Measurements from ENCODE around the gene MOV10. TPM values are rescaled to one million over a fixed set of nuclear protein-coding genes. Genes with fewer than 3 reads are reported as not detected.

Gene MOV10
- total and polyA plus RNA-seq, 2 of the 8 experiments (the other 6 are each of a cell fraction or from before 2014, with no cell fraction given), result 57.3 to 109 TPM

GRCh38 chr1:112723511-112723839 is 49.0 kb downstream of the MOV10 start:
- Histone ChIP-seq H3K9me3 (ENCODE audit: insufficient read depth in 2 of 2, low read depth in 1 of 2, low read length in 1 of 2) (peaks cover 0 to 2% of the 10 kb centered on the region in 2 experiments; a peak in 1 of 4 replicates), H2BK20ac (ENCODE audit: low read length) (peak overlapping the region; percentile 98), H4K91ac (replicated peaks; ENCODE audit: insufficient read length, low read length) (peak overlapping the region; percentile 82), H3K27me3 (replicated peaks in 1 of 4; ENCODE audit: control insufficient read depth in 3 of 4, extremely low read depth in 1 of 4, insufficient read depth in 3 of 4, low read length in 3 of 4) (peaks cover 0 to 26% (median 16%) of the 10 kb centered on the region in 4 experiments; a peak in 5 of 7 replicates), H3K4me1 (replicated peaks in 1 of 4; ENCODE audit: control insufficient read depth in 3 of 4, insufficient read depth in 4 of 4, low read length in 3 of 4) (peaks cover 8 to 21% (median 16%) of the 10 kb centered on the region in 4 experiments), H4K20me1 (replicated peaks in 1 of 2; ENCODE audit: control insufficient read depth in 1 of 2, insufficient read depth in 2 of 2, low read length in 2 of 2) (no peaks in the 10 kb centered on the region), H3K79me1 (ENCODE audit: low read depth, low read length) (no peaks in the 10 kb centered on the region), H3K14ac (ENCODE audit: insufficient read length) (no peak overlapping the region), H2BK12ac (ENCODE audit: low read depth, low read length) (peak overlapping the region; percentile 99), H3K23ac (ENCODE audit: insufficient read length) (no peak overlapping the region), H2BK120ac (replicated peaks; ENCODE audit: low read depth, low read length) (peak overlapping the region; percentile 75), H3K4me3 (ENCODE audit: extremely low read depth in 1 of 4, insufficient read depth in 2 of 4, low read depth in 3 of 4, low read length in 4 of 4) (peak overlapping the region in 2 of 4 experiments; percentile 18 to 52; a peak in 2 of 8 replicates), H2AK5ac (ENCODE audit: low read depth, low read length) (0 out of 2 replicates have a peak overlapping the region, but pooled peaks have one; percentile 46), H3K27ac (ENCODE audit: low read depth, low read length) (no peak overlapping the region), H3K4me2 (ENCODE audit: insufficient read depth in 1 of 2, low read depth in 2 of 2, low read length in 2 of 2) (peak overlapping the region; percentile 60 to 73), H2BK15ac (ENCODE audit: low read length) (peak overlapping the region; percentile 95), H3K18ac (ENCODE audit: extremely low read depth, low read length) (peak overlapping the region; percentile 88), H4K5ac (ENCODE audit: insufficient read length, low read depth, low read length) (no peak overlapping the region), H2BK5ac (ENCODE audit: low read depth, low read length) (peak overlapping the region; percentile 76; the same call in 1 of the 2 replicates), H4K8ac (ENCODE audit: extremely low read depth, insufficient read depth, low read length) (no peak overlapping the region), H2AFZ (ENCODE audit: low read length) (peak overlapping the region; percentile 82), H3K36me3 (ENCODE audit: control insufficient read depth in 2 of 4, insufficient read depth in 4 of 4, low read length in 3 of 4) (no peaks in the 10 kb centered on the region), H3K9ac (replicated peaks in 1 of 4; ENCODE audit: extremely low read depth in 1 of 4, low read depth in 3 of 4, low read length in 3 of 4) (no peak overlapping the region), H3K4ac (replicated peaks; ENCODE audit: insufficient read length, low read depth, low read length) (peak overlapping the region; percentile 61), H3K23me2 (ENCODE audit: low read depth, low read length) (peaks cover 2% of the 10 kb centered on the region; the same call in 1 of the 2 replicates), H3K79me2 (ENCODE audit: control insufficient read depth in 1 of 2, insufficient read depth in 2 of 2, low read length in 2 of 2) (no peaks in the 10 kb centered on the region), H3K56ac (replicated peaks; ENCODE audit: insufficient read length, low read depth, low read length) (no peak overlapping the region)
- DNase-seq (ENCODE audit: low read depth in 1 of 2, low spot score in 2 of 2) (peak in 1 of 2 experiments; percentile 47), FAIRE-seq (no peak)
- WGBS, 2 experiments (ENCODE audit: extremely low coverage in 1 of 2, insufficient coverage in 1 of 2, insufficient read length in 1 of 2, insufficient replicate concordance in 2 of 2, low coverage in 1 of 2, low lambda C conversion rate in 2 of 2, missing lambda C conversion rate in 1 of 2), result 83% methylated on average over 8 of the region's 8 CpGs; no CpG with 5 or more reads in 1 of the 2 experiments
- ChIA-PET CTCF (ENCODE audit: partially characterized antibody) (interaction anchor here (0.7 to 14.2 kb wide), 7 partner anchors 8 to 350 kb away, joined by 3 to 547 read pairs (median 9); partner anchors contain the start of genes LRIG2 and PPM1J), POLR2A (ENCODE audit: partially characterized antibody) (interaction anchor here (0.7 to 3.4 kb wide), 8 partner anchors 9 to 350 kb away, joined by 3 to 20 read pairs (median 5); partner anchors contain the start of genes LRIG2 and PPM1J)
- TF ChIP-seq, protein P1, sequence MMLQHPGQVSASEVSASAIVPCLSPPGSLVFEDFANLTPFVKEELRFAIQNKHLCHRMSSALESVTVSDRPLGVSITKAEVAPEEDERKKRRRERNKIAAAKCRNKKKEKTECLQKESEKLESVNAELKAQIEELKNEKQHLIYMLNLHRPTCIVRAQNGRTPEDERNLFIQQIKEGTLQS (IDR thresholded peaks at IDR 0.05; ENCODE audit: insufficient read depth, low read depth, low read length), result no peak
- TF ChIP-seq TAF7 (optimal IDR thresholded peaks at IDR 0.05; ENCODE audit: borderline replicate concordance, low read depth, low read length) (no peak), YY1 (IDR thresholded peaks at IDR 0.05; ENCODE audit: low read depth, low read length) (no peak), EZH2 (IDR thresholded peaks at IDR 0.05; ENCODE audit: low read depth, low read length, severe bottlenecking) (no peak), GTF2F1 (IDR thresholded peaks at IDR 0.05; ENCODE audit: borderline replicate concordance, low read depth, low read length) (no peak), GABPA (IDR thresholded peaks at IDR 0.05; ENCODE audit: borderline replicate concordance, insufficient read depth, low read length) (no peak), SAP30 (IDR thresholded peaks at IDR 0.05; ENCODE audit: insufficient read depth, insufficient replicate concordance, low read length) (no peak)
- TF ChIP-seq, protein P2, sequence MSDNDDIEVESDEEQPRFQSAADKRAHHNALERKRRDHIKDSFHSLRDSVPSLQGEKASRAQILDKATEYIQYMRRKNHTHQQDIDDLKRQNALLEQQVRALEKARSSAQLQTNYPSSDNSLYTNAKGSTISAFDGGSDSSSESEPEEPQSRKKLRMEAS (IDR thresholded peaks at IDR 0.05), result no peak
- TF ChIP-seq, protein P3, sequence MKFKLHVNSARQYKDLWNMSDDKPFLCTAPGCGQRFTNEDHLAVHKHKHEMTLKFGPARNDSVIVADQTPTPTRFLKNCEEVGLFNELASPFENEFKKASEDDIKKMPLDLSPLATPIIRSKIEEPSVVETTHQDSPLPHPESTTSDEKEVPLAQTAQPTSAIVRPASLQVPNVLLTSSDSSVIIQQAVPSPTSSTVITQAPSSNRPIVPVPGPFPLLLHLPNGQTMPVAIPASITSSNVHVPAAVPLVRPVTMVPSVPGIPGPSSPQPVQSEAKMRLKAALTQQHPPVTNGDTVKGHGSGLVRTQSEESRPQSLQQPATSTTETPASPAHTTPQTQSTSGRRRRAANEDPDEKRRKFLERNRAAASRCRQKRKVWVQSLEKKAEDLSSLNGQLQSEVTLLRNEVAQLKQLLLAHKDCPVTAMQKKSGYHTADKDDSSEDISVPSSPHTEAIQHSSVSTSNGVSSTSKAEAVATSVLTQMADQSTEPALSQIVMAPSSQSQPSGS (IDR thresholded peaks at IDR 0.05; ENCODE audit: low read length), result no peak
